Measurements from ENCODE around the gene CCDC110.

- TF ChIP-seq POLR2A (IDR thresholded peaks at IDR 0.05) (no peak), CTCF (IDR thresholded peaks at IDR 0.05) (no peak), POLR2AphosphoS5 (IDR thresholded peaks at IDR 0.05) (no peak)
Observed at GRCh38 chr4:185405296-185405999, 66.1 kb downstream of the CCDC110 start.

Measured in gastroesophageal sphincter (tissue), 3 donors.